Measurements from ENCODE around the gene FAM89A.
A peak's percentile ranks its signal among the peaks of the same experiment; 100 is the strongest.

The FAM89A gene

GRCh38 chr1:231040019-231040799 lies at the start of gene FAM89A:
TSS of gene FAM89A (minus strand) at chr1:231040254. CDS start at chr1:231040211, 43 bp downstream.
- DNase-seq = peak; percentile 62

DNA sequence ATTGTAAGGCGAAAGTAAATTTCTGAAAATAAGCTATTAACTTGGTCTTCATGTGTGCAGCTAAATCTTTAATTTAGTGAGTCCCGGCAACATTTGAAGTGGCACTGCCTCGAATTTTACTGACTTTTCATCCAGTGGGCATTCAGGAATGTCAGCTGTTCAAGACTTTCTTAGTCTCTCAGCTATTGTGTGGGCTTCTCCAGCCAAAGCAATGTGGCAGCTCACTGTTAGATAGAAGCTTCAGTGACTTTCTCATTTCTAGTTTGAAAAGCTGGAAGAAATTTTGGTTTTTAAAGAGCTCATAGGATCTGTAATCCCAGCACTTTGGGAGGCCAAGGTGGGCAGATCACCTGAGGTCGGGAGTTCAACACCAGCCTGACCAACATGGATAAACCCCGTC lies 44.3 kb upstream of the FAM89A start:
- DNase-seq = no peak

- no peak for DNase-seq
These were observed 39.1 kb upstream of the FAM89A start for GRCh38 chr1:231079163-231079562.

- no peak for DNase-seq
These were observed 38.2 kb upstream of the FAM89A start for GRCh38 chr1:231078250-231078649.

- DNase-seq = no peak
These were observed 36.7 kb upstream of the FAM89A start for GRCh38 chr1:231076802-231077201.

GRCh38 chr1:231075497-231075896 lies 35.4 kb upstream of the FAM89A start:
- no peak for DNase-seq

- no peak for DNase-seq
These were observed 35.0 kb upstream of the FAM89A start for GRCh38 chr1:231075020-231075419.

DNA sequence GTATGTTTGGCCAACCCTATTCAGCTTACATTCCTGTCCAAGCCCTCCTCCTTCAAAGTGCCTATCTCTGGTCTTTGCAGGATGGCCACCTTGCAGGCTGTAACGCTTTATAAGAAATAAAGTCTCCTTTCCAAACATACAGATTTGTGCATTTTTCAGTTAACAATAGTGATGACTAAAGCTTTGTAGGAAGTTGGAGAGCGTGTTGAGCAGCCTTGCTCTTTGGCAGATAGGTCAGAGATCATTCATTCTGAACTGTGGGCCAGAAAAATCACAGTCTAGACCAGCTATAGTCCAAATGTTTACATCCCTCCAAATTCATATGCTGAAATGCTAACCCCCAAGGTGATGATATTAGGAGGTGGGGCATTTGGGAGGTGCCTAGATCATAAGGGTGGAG lies 34.0 kb upstream of the FAM89A start:
- DNase-seq = no peak

GRCh38 chr1:231073331-231073730 lies 33.3 kb upstream of the FAM89A start:
- no peak for DNase-seq

DNA sequence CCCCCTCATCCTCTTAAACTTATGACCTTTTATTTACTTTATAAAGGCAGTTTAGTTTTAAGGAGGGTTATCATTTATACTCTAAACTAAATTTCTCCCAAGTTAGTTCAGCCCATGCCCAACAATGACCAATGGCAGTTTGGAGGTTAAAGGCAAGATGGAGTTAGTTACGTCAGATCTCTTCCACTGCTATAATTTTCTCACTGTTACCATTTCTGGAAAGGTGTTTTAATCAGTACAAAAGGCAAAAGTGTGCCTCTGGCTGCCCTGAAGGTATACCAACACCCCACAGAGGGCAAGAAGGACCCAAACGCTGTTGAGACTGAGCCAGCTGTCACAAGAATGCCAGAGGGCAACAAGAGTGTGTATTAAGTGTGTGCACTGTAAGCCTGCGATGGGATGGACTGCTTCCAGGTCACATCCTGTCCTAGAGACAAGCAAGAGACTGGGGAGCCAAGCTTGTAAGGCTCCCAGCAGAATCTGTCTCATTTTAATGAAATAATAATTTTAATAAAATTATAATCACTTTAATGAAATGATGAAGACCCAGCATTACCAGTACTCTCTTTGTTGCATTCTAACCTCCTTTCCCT lies 32.5 kb upstream of the FAM89A start:
- DNase-seq = no peak

- no peak for DNase-seq
These were observed 32.0 kb upstream of the FAM89A start for GRCh38 chr1:231072041-231072440.

DNA sequence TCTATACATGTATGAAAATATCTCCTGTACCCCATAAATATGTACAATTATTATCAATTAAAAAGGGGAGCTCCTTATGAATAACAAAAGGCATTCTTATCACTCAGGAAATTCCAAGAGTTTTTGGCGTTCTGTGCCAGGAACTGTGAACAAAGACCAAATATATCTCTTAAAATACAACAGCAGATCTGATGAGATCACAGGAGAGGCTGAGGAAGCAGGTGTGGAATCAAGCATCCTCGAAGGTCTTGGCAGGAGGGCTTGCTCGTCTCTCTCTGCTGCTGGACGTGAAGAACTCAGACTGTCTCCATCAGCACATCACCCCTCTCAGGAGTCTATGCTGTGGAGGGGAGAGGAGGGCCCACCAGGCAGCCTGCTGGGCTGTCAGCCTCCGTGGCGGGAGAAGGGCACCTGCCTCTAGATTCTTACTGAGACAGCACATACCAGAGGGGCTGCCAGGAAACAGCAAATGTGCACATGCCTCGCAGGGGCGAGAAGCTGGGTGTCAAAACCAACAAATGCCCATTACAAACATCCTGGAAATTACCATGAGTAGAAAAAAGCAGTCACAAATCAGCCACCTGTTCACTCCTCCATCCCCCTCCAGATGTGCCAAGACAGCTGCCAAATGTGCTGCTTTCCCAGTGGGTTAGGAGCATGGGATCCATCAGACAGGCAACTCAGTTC lies 30.8 kb upstream of the FAM89A start:
- DNase-seq = no peak

DNA sequence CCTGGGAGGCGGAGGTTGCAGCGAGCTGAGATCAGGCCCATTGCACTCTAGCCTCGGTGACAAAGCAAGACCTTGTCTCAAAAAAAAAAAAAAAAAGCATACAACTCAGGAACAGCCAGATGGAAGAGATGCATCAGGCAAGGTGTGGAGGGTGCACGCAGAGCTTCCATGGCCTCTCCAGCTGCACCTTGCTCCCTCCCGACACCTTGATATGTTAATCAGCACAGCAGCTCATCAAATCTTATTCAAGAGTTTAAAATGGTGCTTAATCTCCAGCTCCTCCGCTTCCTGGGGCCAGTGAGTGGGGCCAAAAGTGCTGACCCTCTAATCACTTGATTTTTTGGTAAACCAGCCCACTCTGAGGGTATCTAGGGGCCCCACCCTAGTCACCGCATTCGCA lies 29.3 kb upstream of the FAM89A start:
- DNase-seq = no peak

DNA sequence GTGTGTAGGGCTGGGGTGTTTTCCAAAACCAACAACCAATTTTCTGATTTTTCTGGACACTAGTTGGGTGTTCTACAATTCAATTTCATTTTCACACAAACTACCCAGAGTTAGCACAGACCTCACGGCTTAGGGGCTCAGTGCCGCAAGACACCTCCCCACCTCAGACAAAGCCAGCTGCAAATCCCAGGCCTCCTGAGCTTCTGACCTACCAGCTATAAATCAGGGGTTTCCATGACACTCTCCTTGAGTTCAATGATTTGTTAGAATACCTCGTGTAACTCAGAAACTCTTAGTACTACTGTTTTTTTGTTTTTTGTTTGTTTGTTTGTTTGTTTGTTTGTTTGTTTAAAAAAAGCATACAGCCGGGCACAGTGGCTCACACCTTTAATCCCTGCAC lies 28.7 kb upstream of the FAM89A start:
- no peak for DNase-seq

GRCh38 chr1:231065510-231066241 lies 25.6 kb upstream of the FAM89A start:
- no peak for DNase-seq

DNA sequence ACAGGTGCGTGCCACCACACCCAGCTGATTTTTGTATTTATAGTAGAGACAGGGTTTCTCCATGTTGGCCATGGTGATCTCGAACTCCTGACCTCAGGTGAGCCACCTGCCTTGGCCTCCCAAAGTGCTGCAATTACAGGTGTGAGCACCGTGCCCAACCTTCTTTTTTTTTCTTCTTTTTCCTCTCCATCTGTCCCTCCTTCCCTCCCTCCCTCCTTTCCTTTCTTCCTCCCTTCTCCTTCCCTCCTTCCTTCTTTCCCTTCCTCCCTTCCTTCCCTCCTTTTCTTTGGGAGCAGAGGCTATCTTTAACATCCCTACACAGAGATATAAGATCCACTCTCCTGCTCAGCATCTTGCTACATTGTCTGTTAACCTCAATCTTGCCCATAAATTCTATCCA lies 24.4 kb upstream of the FAM89A start:
- DNase-seq = no peak

GRCh38 chr1:231063331-231063730 lies 23.3 kb upstream of the FAM89A start:
- no peak for DNase-seq

- DNase-seq = no peak
These were observed 22.6 kb upstream of the FAM89A start for GRCh38 chr1:231062500-231063270.

DNA sequence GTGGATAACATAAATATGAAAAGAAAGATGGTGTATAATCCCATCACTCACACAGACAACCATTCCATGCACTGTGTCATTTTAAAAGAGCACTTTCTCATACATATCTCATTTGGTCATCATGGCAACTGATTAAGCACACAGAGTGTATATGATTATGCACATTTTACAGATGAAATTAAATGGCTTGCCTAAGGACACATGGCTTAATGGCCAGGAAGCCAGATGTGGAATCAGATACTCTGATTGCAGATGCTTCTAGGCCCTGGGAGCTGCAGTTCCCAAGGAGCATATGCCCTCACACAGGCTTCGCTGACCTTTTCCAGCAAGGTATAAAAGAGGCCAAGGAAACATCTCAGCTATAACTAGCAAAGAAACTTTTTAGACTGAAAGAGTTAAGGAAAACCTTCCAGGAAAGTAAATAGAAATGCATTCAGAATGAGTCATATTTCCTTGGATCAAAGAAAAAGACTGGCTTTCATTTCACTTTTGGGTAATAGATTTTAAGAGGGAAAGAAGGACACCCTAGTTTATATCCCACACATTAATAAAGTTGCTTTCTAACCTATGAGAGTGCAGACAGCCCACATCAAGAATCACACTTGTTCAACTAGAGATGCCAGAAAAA lies 19.6 kb upstream of the FAM89A start:
- DNase-seq = no peak

- DNase-seq = no peak
These were observed 18.5 kb upstream of the FAM89A start for GRCh38 chr1:231058416-231059109.

GRCh38 chr1:231057410-231057809 lies 17.4 kb upstream of the FAM89A start:
- no peak for DNase-seq

- no peak for DNase-seq
These were observed 15.2 kb upstream of the FAM89A start for GRCh38 chr1:231055271-231055670.
